CD4-positive, alpha-beta T cell (primary cell): ENCODE results near the gene C6orf62. TPM values are rescaled to one million over a fixed set of nuclear protein-coding genes. Genes with fewer than 3 reads are reported as not detected.
"Not testable (repeated sequence)": the region's sequence is repeated elsewhere in the genome, so short reads cannot be mapped to it uniquely, and the experiment has no call there.

ENCODE experiments used
- ATAC-seq: fragments of 200-7000 bp; cut with Tn5 transposase; one replicate; pipeline ENCODE4 v1.10.0; 2022; ENCODE audit warnings: mild to moderate bottlenecking; ENCODE audit not compliant: poor library complexity
- CTCF ChIA-PET: fragments of 350-600 bp; sonication (Branson Sonifier 250); formaldehyde crosslinking; loops from one replicate; lab custom pipeline; 2021; ENCODE audit warnings: antibody characterized with exemption, inconsistent platforms; lab: Charles Lee
- POLR2A ChIA-PET: fragments of 350-600 bp; sonication (Branson Sonifier 250); formaldehyde crosslinking; loops from one replicate; lab custom pipeline; 2021; ENCODE audit warnings: antibody characterized with exemption, inconsistent platforms; lab: Charles Lee
- DNase-seq, 14 experiments: peaks; one replicate each; pipeline ENCODE4 v3.0.0-alpha.2; 2013 to 2020; ENCODE audit warnings: mixed read lengths in 2 of 14
- H3K27ac ChIP-seq, 2 donors: one replicate each; pipeline versions ENCODE4 v1.5.1 to v1.7.0; 2013; ENCODE audit warnings: low read length in 2 of 2, low read depth in 1 of 2, mild to moderate bottlenecking in 1 of 2
- H3K27me3 ChIP-seq, 2 experiments: 1 replicate in 1 of 2; 2 replicates in 1 of 2; pipeline versions ENCODE4 v1.6.1 to v1.7.0; 2013; ENCODE audit warnings: low read length in 2 of 2, control low read depth in 1 of 2, mild to moderate bottlenecking in 1 of 2, moderate library complexity in 1 of 2; ENCODE audit not compliant: insufficient read depth in 2 of 2, control insufficient read depth in 1 of 2
- H3K36me3 ChIP-seq: one replicate; pipeline ENCODE4 v1.6.1; 2013; ENCODE audit warnings: low read length, control low read depth; ENCODE audit not compliant: insufficient read depth
- H3K4me1 ChIP-seq: one replicate; pipeline ENCODE4 v1.6.1; 2013; ENCODE audit warnings: low read length, control low read depth; ENCODE audit not compliant: insufficient read depth
- H3K4me3 ChIP-seq: one replicate; pipeline ENCODE4 v1.5.1; 2013; ENCODE audit warnings: mild to moderate bottlenecking, low read length, moderate library complexity
- H3K9me3 ChIP-seq, 2 experiments: 1 replicate in 1 of 2; 2 replicates in 1 of 2; pipeline versions ENCODE4 v1.6.1 to v1.7.0; 2013; ENCODE audit warnings: low read length in 2 of 2, mild to moderate bottlenecking in 2 of 2, control low read depth in 1 of 2, moderate library complexity in 1 of 2; ENCODE audit not compliant: control insufficient read depth in 1 of 2, insufficient read depth in 1 of 2
- H3K27ac Mint-ChIP-seq: one replicate; pipeline ENCODE4 v1.8.0; 2020; ENCODE audit warnings: mixed read lengths
- H3K27me3 Mint-ChIP-seq: one replicate; pipeline ENCODE4 v1.8.0; 2021; ENCODE audit warnings: mixed read lengths
- H3K36me3 Mint-ChIP-seq: one replicate; pipeline ENCODE4 v1.8.0; 2021; ENCODE audit warnings: low read depth, mixed read lengths
- H3K4me1 Mint-ChIP-seq: one replicate; pipeline ENCODE4 v1.8.0; 2021; ENCODE audit warnings: low read depth, mixed read lengths
- H3K4me3 Mint-ChIP-seq: one replicate; pipeline ENCODE4 v1.8.0; 2020; ENCODE audit warnings: mild to moderate bottlenecking, mixed read lengths
- H3K9me3 Mint-ChIP-seq: one replicate; pipeline ENCODE4 v1.8.0; 2020; ENCODE audit warnings: mixed read lengths
- intact Hi-C, 2 experiments: fragments of 100-400 bp; cut with DNase I in 1 of 2; cut with micrococcal nuclease in 1 of 2; formaldehyde crosslinking; loops; one replicate each; pipeline versions ENCODE4 v1.15.1 to v1.9.0; 2023 to 2025; cut with DNase I, micrococcal nuclease
- total RNA-seq, 174 experiments: library from RNA in 2 of 174; stranded (reverse) in 2 of 174; gene quantifications; one replicate each; pipeline ENCODE4 v1.2.3 and lab custom pipeline; 2021 to 2026
- TF ChIP-seq, protein P1 (sequence below): fragments of 200-600 bp; IDR thresholded peaks from one replicate; pipeline ENCODE4 v1.8.0; 2022; ENCODE audit warnings: antibody characterized with exemption, mild to moderate bottlenecking

The C6orf62 gene
- total RNA-seq, 2 experiments from 2014 or later, result 108 to 111 TPM

- DNase-seq (no peak), ATAC-seq (no peak)
- Histone ChIP-seq H3K4me3 (no peak overlapping the region), H3K27me3 (no peaks in the 10 kb centered on the region), H3K27ac (no peak overlapping the region), H3K4me1 (peaks cover 33% of the 10 kb centered on the region), H3K9me3 (no peaks in the 10 kb centered on the region), H3K36me3 (peaks cover 36% of the 10 kb centered on the region)
- ChIA-PET CTCF (interaction anchor here (1.2 to 4.8 kb wide), 2 partner anchors 81 to 83 kb away, joined by 3 to 21 read pairs; no protein-coding TSS in a partner anchor), POLR2A (interaction anchor here (0.5 to 3.5 kb wide), 2 partner anchors 54 to 79 kb away, joined by 3 to 42 read pairs; partner anchors contain the start of gene C6orf62)
- peak overlapping the region; percentile 100 for H3K4me3 Mint-ChIP-seq
- no peaks in the 10 kb centered on the region for H3K27me3 Mint-ChIP-seq
- H3K27ac Mint-ChIP-seq, result peak overlapping the region; percentile 97
- peaks cover 73% of the 10 kb centered on the region for H3K36me3 Mint-ChIP-seq
- intact Hi-C loops, result loop anchor here in 1 of 2 experiments (5.0 kb wide), 1 partner anchor 167 kb away; no protein-coding TSS in a partner anchor
- H3K9me3 Mint-ChIP-seq, result no peaks in the 10 kb centered on the region
- H3K4me1 Mint-ChIP-seq, result peaks cover 65% of the 10 kb centered on the region
- TF ChIP-seq, protein P1, sequence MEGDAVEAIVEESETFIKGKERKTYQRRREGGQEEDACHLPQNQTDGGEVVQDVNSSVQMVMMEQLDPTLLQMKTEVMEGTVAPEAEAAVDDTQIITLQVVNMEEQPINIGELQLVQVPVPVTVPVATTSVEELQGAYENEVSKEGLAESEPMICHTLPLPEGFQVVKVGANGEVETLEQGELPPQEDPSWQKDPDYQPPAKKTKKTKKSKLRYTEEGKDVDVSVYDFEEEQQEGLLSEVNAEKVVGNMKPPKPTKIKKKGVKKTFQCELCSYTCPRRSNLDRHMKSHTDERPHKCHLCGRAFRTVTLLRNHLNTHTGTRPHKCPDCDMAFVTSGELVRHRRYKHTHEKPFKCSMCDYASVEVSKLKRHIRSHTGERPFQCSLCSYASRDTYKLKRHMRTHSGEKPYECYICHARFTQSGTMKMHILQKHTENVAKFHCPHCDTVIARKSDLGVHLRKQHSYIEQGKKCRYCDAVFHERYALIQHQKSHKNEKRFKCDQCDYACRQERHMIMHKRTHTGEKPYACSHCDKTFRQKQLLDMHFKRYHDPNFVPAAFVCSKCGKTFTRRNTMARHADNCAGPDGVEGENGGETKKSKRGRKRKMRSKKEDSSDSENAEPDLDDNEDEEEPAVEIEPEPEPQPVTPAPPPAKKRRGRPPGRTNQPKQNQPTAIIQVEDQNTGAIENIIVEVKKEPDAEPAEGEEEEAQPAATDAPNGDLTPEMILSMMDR, result no peak
Observed at GRCh38 chr6:24664046-24664987, 54.6 kb downstream of the C6orf62 start.

GRCh38 chr6:24663189-24663588 is 55.8 kb downstream of the C6orf62 start:
- ChIA-PET POLR2A (no interaction called here), CTCF (no interaction called here)
- Mint-ChIP-seq H3K27me3 (no peaks in the 10 kb centered on the region), H3K9me3 (no peaks in the 10 kb centered on the region), H3K27ac (no peak overlapping the region), H3K36me3 (peaks cover 81% of the 10 kb centered on the region), H3K4me3 (no peak overlapping the region), H3K4me1 (peaks cover 76% of the 10 kb centered on the region)
- no peak for ATAC-seq
- Histone ChIP-seq H3K27me3 (no peaks in the 10 kb centered on the region), H3K9me3 (no peaks in the 10 kb centered on the region), H3K4me1 (peaks cover 31% of the 10 kb centered on the region), H3K4me3 (no peak overlapping the region), H3K27ac (no peak overlapping the region), H3K36me3 (peaks cover 47% of the 10 kb centered on the region)
- TF ChIP-seq, protein P1, result no peak
- intact Hi-C loops, result loop anchor here in 1 of 2 experiments (5.0 kb wide), 1 partner anchor 166 kb away; no protein-coding TSS in a partner anchor
- no peak for DNase-seq

DNA sequence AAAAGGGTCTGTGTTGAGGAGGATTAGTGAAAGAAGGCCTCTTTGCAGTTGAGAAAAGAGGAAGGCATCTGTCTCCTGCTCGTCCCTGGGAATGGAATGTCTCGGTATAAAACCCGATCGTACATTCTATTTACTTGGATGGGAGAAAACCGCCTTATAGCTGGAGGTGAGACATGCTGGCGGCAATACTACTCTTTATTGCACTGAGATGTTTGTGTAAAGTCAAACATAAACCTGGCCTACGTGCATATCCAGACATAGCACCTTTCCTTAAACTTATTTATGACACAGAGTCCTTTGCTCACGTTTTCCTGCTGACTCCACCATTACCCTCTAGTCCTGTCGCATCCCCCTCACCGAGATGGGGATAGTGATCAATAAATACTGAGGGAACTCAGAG is 56.7 kb downstream of the C6orf62 start:
- H3K4me1 ChIP-seq, result peaks cover 21% of the 10 kb centered on the region
- Mint-ChIP-seq H3K9me3 (no peaks in the 10 kb centered on the region), H3K27me3 (no peaks in the 10 kb centered on the region), H3K36me3 (peaks cover 87% of the 10 kb centered on the region), H3K27ac (no peak overlapping the region), H3K4me1 (peaks cover 78% of the 10 kb centered on the region), H3K4me3 (no peak overlapping the region)
- TF ChIP-seq, protein P1, result no peak
- H3K9me3 ChIP-seq, result no peaks in the 10 kb centered on the region
- H3K27ac ChIP-seq, result no peak overlapping the region
- intact Hi-C loops, result loop anchor here in 1 of 2 experiments (5.0 kb wide), 1 partner anchor 165 kb away; no protein-coding TSS in a partner anchor
- DNase-seq (no peak), ATAC-seq (no peak)
- no peak overlapping the region for H3K4me3 ChIP-seq
- H3K36me3 ChIP-seq, result peaks cover 55% of the 10 kb centered on the region
- no peaks in the 10 kb centered on the region for H3K27me3 ChIP-seq
- ChIA-PET POLR2A (no interaction called here), CTCF (no interaction called here)

DNA sequence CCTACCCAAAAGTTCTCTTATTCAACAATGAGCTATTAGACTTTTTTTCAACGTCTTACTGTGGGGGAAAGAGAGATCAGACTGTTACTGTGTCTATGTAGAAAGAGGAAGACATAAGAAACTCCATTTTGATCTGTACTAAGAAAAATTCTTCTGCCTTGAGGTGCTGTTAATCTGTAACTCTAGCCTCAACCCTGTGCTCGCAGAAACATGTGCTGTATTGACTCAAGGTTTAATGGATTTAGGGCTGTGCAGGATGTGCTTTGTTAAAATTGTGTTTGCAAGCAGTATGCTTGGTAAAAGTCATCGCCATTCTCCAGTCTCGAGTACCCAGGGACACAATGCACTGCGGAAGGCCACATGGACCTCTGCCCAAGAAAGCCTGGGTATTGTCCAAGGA is 57.2 kb downstream of the C6orf62 start:
- peaks cover 59% of the 10 kb centered on the region for H3K36me3 ChIP-seq
- H3K4me1 ChIP-seq, result peaks cover 19% of the 10 kb centered on the region
- CTCF ChIA-PET, H3K4me3 ChIP-seq, H3K27ac Mint-ChIP-seq, POLR2A ChIA-PET, ATAC-seq, H3K27me3 ChIP-seq, H3K27ac ChIP-seq, H3K9me3 ChIP-seq, H3K27me3 Mint-ChIP-seq, H3K4me3 Mint-ChIP-seq, DNase-seq, H3K9me3 Mint-ChIP-seq: not testable (repeated sequence)
- Mint-ChIP-seq H3K4me1 (peaks cover 74% of the 10 kb centered on the region), H3K36me3 (peaks cover 87% of the 10 kb centered on the region)
- intact Hi-C loops, result loop anchor here in 1 of 2 experiments (5.0 kb wide), 1 partner anchor 164 kb away; no protein-coding TSS in a partner anchor
